ENCODE measurements around the gene RGR. TPM values are rescaled to one million over a fixed set of nuclear protein-coding genes. Genes with fewer than 3 reads are reported as not detected.

The RGR gene
- total RNA-seq, 1 experiment from 2014 or later, result not detected

GRCh38 chr10:84308481-84309304 is 63.8 kb downstream of the RGR start:
- DNase-seq (ENCODE audit: low spot score) (no peak), ATAC-seq (no peak)
- peaks cover 11% of the 10 kb centered on the region for H3K9me3 Mint-ChIP-seq
- H3K4me1 Mint-ChIP-seq, result peaks cover 16% of the 10 kb centered on the region
- H3K36me3 Mint-ChIP-seq, result no peaks in the 10 kb centered on the region
- no peak overlapping the region; the same call in 1 of the 2 replicates for H3K27ac Mint-ChIP-seq
- no peaks in the 10 kb centered on the region for H3K27me3 Mint-ChIP-seq (ENCODE audit: low read depth)
- no peak for TF ChIP-seq ESRRA (CRISPR knock-in tag; IDR thresholded peaks at IDR 0.05; ENCODE audit: borderline replicate concordance)
- TF ChIP-seq NR1H2 (CRISPR knock-in tag; IDR thresholded peaks at IDR 0.05), result no peak
- no peak for TF ChIP-seq TEAD1 (CRISPR knock-in tag; IDR thresholded peaks at IDR 0.05)
- TF ChIP-seq HMGA2 (CRISPR knock-in tag; IDR thresholded peaks at IDR 0.05), result no peak
- TF ChIP-seq ZNF138 (CRISPR knock-in tag; conservative IDR thresholded peaks at IDR 0.05), result no peak
- TF ChIP-seq ZNF532 (CRISPR knock-in tag; IDR thresholded peaks at IDR 0.05; ENCODE audit: borderline replicate concordance), result no peak
- no peak overlapping the region for H3K4me3 Mint-ChIP-seq
- ChIA-PET CTCF (interaction anchor here (1.0 kb wide), 1 partner anchor 44 kb away, joined by 4 read pairs; no protein-coding TSS in a partner anchor), POLR2A (no interaction called here)

Other genes starting within 250 kb of the RGR start
- 95.9 to 98.8 TPM (median 97.6 TPM) in 3 replicates for gene GHITM, start 105.5 kb upstream of the RGR start, total RNA-seq (2021)
- gene GPR15LG, start 71.3 kb upstream of the RGR start, total RNA-seq (2021), result not detected in 3 replicates
- gene CDHR1, start 50.5 kb upstream of the RGR start, total RNA-seq (2021), result 5.0 to 7.2 TPM (median 6.4 TPM) in 3 replicates
- not detected in 3 replicates for gene LRIT2, start 19.5 kb upstream of the RGR start, total RNA-seq (2021)
- gene LRIT1, start 3.5 kb upstream of the RGR start, total RNA-seq (2021), result not detected in 3 replicates
- 21.4 to 30.6 TPM (median 22.7 TPM) in 3 replicates for gene CCSER2, start 83.5 kb downstream of the RGR start, total RNA-seq (2021)

Data from WTC11 (cell line).